Neural progenitor cell (in vitro differentiated cells): ENCODE results near the gene GIGYF2. TPM values are rescaled to one million over a fixed set of nuclear protein-coding genes. Genes with fewer than 3 reads are reported as not detected.
A peak's percentile ranks its signal among the peaks of the same experiment; 100 is the strongest.

Experiments used
- DNase-seq: peaks from one replicate; pipeline ENCODE4 v3.0.0-alpha.2; 2016; ENCODE audit warnings: low spot score
- H2AFZ ChIP-seq: fragments of 200-600 bp; sonication (generic); replicated peaks from 2 replicates; pipeline ENCODE4 v1.6.1; 2016; ENCODE audit warnings: antibody characterized with exemption
- H3F3A ChIP-seq: fragments of 200-600 bp; sonication (generic); 2 replicates; pipeline ENCODE4 v1.6.1; 2016; ENCODE audit warnings: antibody characterized with exemption, low read depth
- H3K27ac ChIP-seq: fragments of 200-600 bp; sonication (generic); 2 replicates; pipeline ENCODE4 v1.5.1; 2016; ENCODE audit warnings: mild to moderate bottlenecking
- H3K27me3 ChIP-seq: fragments of 200-600 bp; sonication (generic); 2 replicates; pipeline ENCODE4 v1.6.1; 2016; ENCODE audit warnings: mild to moderate bottlenecking, moderate library complexity
- H3K36me3 ChIP-seq: fragments of 200-600 bp; sonication (generic); 2 replicates; pipeline ENCODE4 v1.5.1; 2016
- H3K4me1 ChIP-seq: fragments of 200-600 bp; sonication (generic); 2 replicates; pipeline ENCODE4 v1.6.1; 2016; ENCODE audit warnings: mixed run types
- H3K4me2 ChIP-seq: fragments of 200-600 bp; sonication (generic); 2 replicates; pipeline ENCODE4 v1.6.1; 2016
- H3K4me3 ChIP-seq: fragments of 200-600 bp; sonication (generic); 2 replicates; pipeline ENCODE4 v1.5.1; 2016
- H3K79me2 ChIP-seq: fragments of 200-600 bp; sonication (generic); 2 replicates; pipeline ENCODE4 v1.6.1; 2016; ENCODE audit warnings: low read depth
- H3K9ac ChIP-seq: fragments of 200-600 bp; sonication (generic); 2 replicates; pipeline ENCODE4 v1.6.1; 2016
- H3K9me3 ChIP-seq: fragments of 200-600 bp; sonication (generic); 2 replicates; pipeline ENCODE4 v1.5.1; 2016; ENCODE audit warnings: low read depth
- H4K20me1 ChIP-seq: fragments of 200-600 bp; sonication (generic); 2 replicates; pipeline ENCODE4 v1.6.1; 2016; ENCODE audit warnings: low read depth
- H3K27ac Mint-ChIP-seq: 3 replicates; pipeline ENCODE4 v1.8.0; 2021; ENCODE audit warnings: mixed read lengths
- H3K27me3 Mint-ChIP-seq: 2 replicates; pipeline ENCODE4 v1.8.0; 2022; ENCODE audit warnings: low read depth, mild to moderate bottlenecking, inconsistent platforms, moderate library complexity, mixed read lengths; ENCODE audit not compliant: insufficient read depth
- H3K36me3 Mint-ChIP-seq: 3 replicates; pipeline ENCODE4 v1.8.0; 2021; ENCODE audit warnings: mixed read lengths
- H3K4me1 Mint-ChIP-seq: 3 replicates; pipeline ENCODE4 v1.8.0; 2021; ENCODE audit warnings: mixed read lengths
- H3K4me3 Mint-ChIP-seq: 3 replicates; pipeline ENCODE4 v1.8.0; 2021; ENCODE audit warnings: mild to moderate bottlenecking, moderate library complexity, mixed read lengths
- H3K9me3 Mint-ChIP-seq: 3 replicates; pipeline ENCODE4 v1.8.0; 2020; ENCODE audit warnings: mixed read lengths
- CTCF ChIP-seq: fragments of 200-600 bp; sonication (generic); IDR thresholded peaks from 2 replicates; pipeline ENCODE4 v1.5.1; 2017; ENCODE audit warnings: antibody characterized with exemption, mild to moderate bottlenecking
- EZH2 ChIP-seq: fragments of 200-600 bp; sonication (generic); IDR thresholded peaks from 2 replicates; pipeline ENCODE4 v1.6.1; 2017; ENCODE audit warnings: antibody characterized with exemption, mild to moderate bottlenecking, moderate library complexity
- EZH2phosphoT487 ChIP-seq: fragments of 200-600 bp; sonication (generic); IDR thresholded peaks from 2 replicates; pipeline ENCODE4 v1.6.1; 2017; ENCODE audit warnings: antibody characterized with exemption
- total RNA-seq: library from RNA; depleted of rRNA; stranded (reverse); fragments of >200 nt; gene quantifications from 2 replicates; pipeline ENCODE4 v1.2.3, GENCODE V29; 2015; ENCODE audit warnings: low replicate concordance

The GIGYF2 gene
- total RNA-seq: 71.4 and 76.3 TPM in 2 replicates

GRCh38 chr2:232697059-232697806 lies at the start of gene GIGYF2:
Gene GIGYF2 (plus strand): TSS chr2:232697331. CDS start chr2:232735198, 37,867 bp downstream.
- H3K27ac Mint-ChIP-seq: peak within 1 kb of the TSS; percentile 88
- H3K27me3 ChIP-seq: no peaks in the 10 kb centered on the region
- no peaks in the 10 kb centered on the region for H3K36me3 ChIP-seq
- peak within 1 kb of the TSS; percentile 96 for H3K27ac ChIP-seq
- peak within 1 kb of the TSS; percentile 98 for H3K9ac ChIP-seq
- H3K9me3 ChIP-seq: no peaks in the 10 kb centered on the region
- peaks cover 34% of the 10 kb centered on the region for H3K4me1 Mint-ChIP-seq
- H3K79me2 ChIP-seq: peaks cover 50% of the 10 kb centered on the region
- H3K9me3 Mint-ChIP-seq: no peaks in the 10 kb centered on the region
- H4K20me1 ChIP-seq: peaks cover 36% of the 10 kb centered on the region
- peak within 1 kb of the TSS; percentile 94 for H2AFZ ChIP-seq
- H3K36me3 Mint-ChIP-seq: peaks cover 13% of the 10 kb centered on the region
- H3F3A ChIP-seq: no peaks in the 10 kb centered on the region
- H3K4me2 ChIP-seq: peak within 1 kb of the TSS; percentile 84
- TF ChIP-seq EZH2 (no peak), CTCF (peak; percentile 19), EZH2phosphoT487 (no peak)
- peak within 1 kb of the TSS; percentile 96 for H3K4me3 Mint-ChIP-seq
- H3K4me1 ChIP-seq: peaks cover 25% of the 10 kb centered on the region
- H3K4me3 ChIP-seq: peak within 1 kb of the TSS; percentile 99
- peaks cover 10% of the 10 kb centered on the region for H3K27me3 Mint-ChIP-seq
- DNase-seq: peak; percentile 97

- no peak overlapping the region for H3K4me2 ChIP-seq
- no peaks in the 10 kb centered on the region for H3K27me3 ChIP-seq
- no peak overlapping the region for H3K27ac ChIP-seq
- no peak overlapping the region for H2AFZ ChIP-seq
- peaks cover 14% of the 10 kb centered on the region for H3F3A ChIP-seq
- peaks cover 18% of the 10 kb centered on the region for H3K4me1 ChIP-seq
- H3K79me2 ChIP-seq: no peaks in the 10 kb centered on the region
- no peaks in the 10 kb centered on the region for H4K20me1 ChIP-seq
- Mint-ChIP-seq H3K27ac (no peak overlapping the region), H3K9me3 (no peaks in the 10 kb centered on the region), H3K4me3 (no peak overlapping the region), H3K36me3 (no peaks in the 10 kb centered on the region), H3K4me1 (peaks cover 32% of the 10 kb centered on the region), H3K27me3 (peaks cover 7% of the 10 kb centered on the region)
- TF ChIP-seq EZH2phosphoT487 (no peak), EZH2 (no peak), CTCF (no peak)
- H3K9me3 ChIP-seq: no peaks in the 10 kb centered on the region
- no peak overlapping the region for H3K4me3 ChIP-seq
- no peak overlapping the region for H3K9ac ChIP-seq
- no peak for DNase-seq
- H3K36me3 ChIP-seq: no peaks in the 10 kb centered on the region
These were observed 48.1 kb upstream of the GIGYF2 start for GRCh38 chr2:232649033-232649432.

GRCh38 chr2:232652505-232652851 lies 44.7 kb upstream of the GIGYF2 start:
- H3K27ac Mint-ChIP-seq: peak overlapping the region; percentile 19
- Histone ChIP-seq H3K4me2 (no peak overlapping the region), H3K4me1 (peaks cover 18% of the 10 kb centered on the region), H3K36me3 (no peaks in the 10 kb centered on the region), H3K4me3 (no peak overlapping the region), H2AFZ (no peak overlapping the region), H4K20me1 (no peaks in the 10 kb centered on the region), H3K27me3 (no peaks in the 10 kb centered on the region), H3F3A (peaks cover 14% of the 10 kb centered on the region), H3K9ac (no peak overlapping the region), H3K27ac (no peak overlapping the region), H3K9me3 (no peaks in the 10 kb centered on the region), H3K79me2 (no peaks in the 10 kb centered on the region)
- TF ChIP-seq EZH2phosphoT487 (no peak), EZH2 (no peak), CTCF (no peak)
- peaks cover 18% of the 10 kb centered on the region for H3K27me3 Mint-ChIP-seq
- H3K9me3 Mint-ChIP-seq: no peaks in the 10 kb centered on the region
- peaks cover 43% of the 10 kb centered on the region for H3K4me1 Mint-ChIP-seq
- H3K4me3 Mint-ChIP-seq: no peak overlapping the region
- DNase-seq: peak; percentile 51
- no peaks in the 10 kb centered on the region for H3K36me3 Mint-ChIP-seq
